Thyroid gland (tissue), 4 donors: ENCODE results near the gene KRTAP4-4. TPM values are rescaled to one million over a fixed set of nuclear protein-coding genes. Genes with fewer than 3 reads are reported as not detected.

Source experiments
- DNase-seq, 2 donors: peaks; one replicate each; pipeline ENCODE4 v3.0.0-alpha.2; 2019
- H3K27ac ChIP-seq, 3 donors: fragments of 200-600 bp; sonication (generic); 1 replicate in 2 of 3; 2 replicates in 1 of 3; pipeline ENCODE4 v1.5.1; 2016 to 2019; ENCODE audit warnings: mild to moderate bottlenecking in 1 of 3, moderate library complexity in 1 of 3
- H3K27me3 ChIP-seq: fragments of 200-600 bp; sonication (generic); one replicate; pipeline ENCODE4 v1.5.1; 2019
- H3K36me3 ChIP-seq, 2 donors: fragments of 200-600 bp; sonication (generic); one replicate each; pipeline ENCODE4 v1.5.1; 2016 to 2019
- H3K4me1 ChIP-seq, 2 donors: fragments of 200-600 bp; sonication (generic); one replicate each; pipeline ENCODE4 v1.5.1; 2017 to 2019
- H3K4me3 ChIP-seq, 3 donors: fragments of 200-600 bp; sonication (generic); replicated peaks in 1 of 3; 1 replicate in 2 of 3; 2 replicates in 1 of 3; pipeline ENCODE4 v1.5.1; 2016; ENCODE audit warnings: mild to moderate bottlenecking in 1 of 3
- H3K9me3 ChIP-seq: fragments of 200-600 bp; sonication (generic); one replicate; pipeline ENCODE4 v1.5.1; 2017
- POLR2A ChIP-seq, 2 donors: fragments of 450-650 bp; IDR thresholded peaks; one replicate each; pipeline ENCODE4 v1.6.1; 2017; ENCODE audit warnings: antibody characterized with exemption in 2 of 2, mild to moderate bottlenecking in 2 of 2, moderate library complexity in 1 of 2
- WGBS, 2 donors: methylation state at CpG; one replicate each; pipeline ENCODE4 v1.1.5; 2017; 5-methylcytosine and 5-hydroxymethylcytosine counted together
- intact Hi-C: fragments of 100-400 bp; cut with DNase I; formaldehyde crosslinking; loops from one replicate; pipeline ENCODE4 v1.15.1; 2023
- total RNA-seq, 4 donors: library from RNA; depleted of rRNA; stranded (reverse); fragments of >200 nt; gene quantifications; one replicate each; pipeline ENCODE4 v1.2.3, GENCODE V29; 2016
- TF ChIP-seq, protein P1 (sequence below), 6 experiments: fragments of 200-600 bp in 3 of 6; fragments of 450-650 bp in 3 of 6; sonication (generic) in 3 of 6; IDR thresholded peaks; one replicate each; pipeline ENCODE4 v1.5.1; 2016 to 2019; ENCODE audit warnings: antibody characterized with exemption in 6 of 6, mild to moderate bottlenecking in 2 of 6, inconsistent platforms in 1 of 6, moderate library complexity in 1 of 6

KRTAP4-4 gene
- total RNA-seq, 4 donors from 2014 or later = not detected

DNA sequence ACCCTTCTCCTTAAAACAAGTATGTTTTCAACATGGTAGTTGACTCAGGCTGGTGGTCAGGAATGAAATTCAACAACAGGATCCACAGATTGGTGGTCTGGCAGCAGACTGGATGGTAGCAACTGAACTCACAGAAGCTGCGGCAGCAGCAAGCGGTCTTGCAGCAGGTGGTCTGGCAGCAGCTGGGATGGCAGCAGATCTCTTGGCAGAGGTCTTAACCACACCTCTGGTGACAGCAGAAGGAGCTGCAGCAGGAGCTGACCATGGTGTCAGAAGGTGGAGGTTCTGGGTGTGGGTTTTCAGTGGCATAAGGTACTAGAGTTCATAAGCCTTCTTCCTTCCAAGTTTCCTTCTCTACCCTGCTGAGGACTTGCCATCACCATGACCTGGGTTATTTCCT is 26.3 kb upstream of the KRTAP4-4 start:
- H3K4me3 ChIP-seq = no peak overlapping the region
- WGBS, 2 donors = 64 to 90% methylated on average over 2 of the region's 2 CpGs
- no peaks in the 10 kb centered on the region for H3K27me3 ChIP-seq
- DNase-seq = no peak
- no peaks in the 10 kb centered on the region for H3K36me3 ChIP-seq
- intact Hi-C loops = no loop called here
- H3K9me3 ChIP-seq = no peaks in the 10 kb centered on the region
- no peak overlapping the region for H3K27ac ChIP-seq
- no peaks in the 10 kb centered on the region for H3K4me1 ChIP-seq
- TF ChIP-seq POLR2A (IDR thresholded peaks at IDR 0.05) = no peak
- TF ChIP-seq, protein P1, sequence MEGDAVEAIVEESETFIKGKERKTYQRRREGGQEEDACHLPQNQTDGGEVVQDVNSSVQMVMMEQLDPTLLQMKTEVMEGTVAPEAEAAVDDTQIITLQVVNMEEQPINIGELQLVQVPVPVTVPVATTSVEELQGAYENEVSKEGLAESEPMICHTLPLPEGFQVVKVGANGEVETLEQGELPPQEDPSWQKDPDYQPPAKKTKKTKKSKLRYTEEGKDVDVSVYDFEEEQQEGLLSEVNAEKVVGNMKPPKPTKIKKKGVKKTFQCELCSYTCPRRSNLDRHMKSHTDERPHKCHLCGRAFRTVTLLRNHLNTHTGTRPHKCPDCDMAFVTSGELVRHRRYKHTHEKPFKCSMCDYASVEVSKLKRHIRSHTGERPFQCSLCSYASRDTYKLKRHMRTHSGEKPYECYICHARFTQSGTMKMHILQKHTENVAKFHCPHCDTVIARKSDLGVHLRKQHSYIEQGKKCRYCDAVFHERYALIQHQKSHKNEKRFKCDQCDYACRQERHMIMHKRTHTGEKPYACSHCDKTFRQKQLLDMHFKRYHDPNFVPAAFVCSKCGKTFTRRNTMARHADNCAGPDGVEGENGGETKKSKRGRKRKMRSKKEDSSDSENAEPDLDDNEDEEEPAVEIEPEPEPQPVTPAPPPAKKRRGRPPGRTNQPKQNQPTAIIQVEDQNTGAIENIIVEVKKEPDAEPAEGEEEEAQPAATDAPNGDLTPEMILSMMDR (IDR thresholded peaks at IDR 0.05) = no peak

DNA sequence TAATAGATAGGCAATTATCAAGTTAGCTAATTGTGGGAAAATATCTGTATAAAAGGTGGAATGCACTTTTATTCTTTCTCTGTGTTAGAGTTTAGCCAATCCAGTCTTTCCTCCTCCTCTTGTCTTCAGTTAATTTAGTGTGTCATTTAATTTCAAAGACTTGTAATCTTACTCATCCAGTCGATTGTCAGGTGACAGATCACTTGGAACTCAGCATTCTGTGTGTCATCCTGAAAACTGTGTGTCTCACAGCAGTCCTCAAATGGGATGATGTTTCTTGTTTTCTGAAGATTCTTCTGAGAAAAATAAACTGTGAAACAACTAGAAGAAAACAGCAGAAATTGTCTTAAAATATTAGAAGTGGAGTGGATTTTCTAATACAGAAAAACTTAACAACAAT is 24.5 kb upstream of the KRTAP4-4 start:
- no peaks in the 10 kb centered on the region for H3K4me1 ChIP-seq
- intact Hi-C loops = no loop called here
- TF ChIP-seq, protein P1 (IDR thresholded peaks at IDR 0.05) = no peak
- TF ChIP-seq POLR2A (IDR thresholded peaks at IDR 0.05) = no peak
- WGBS, 2 donors = 69 to 71% methylated on average over 1 of the region's 1 CpG
- H3K27me3 ChIP-seq = no peaks in the 10 kb centered on the region
- DNase-seq = no peak
- H3K27ac ChIP-seq = no peak overlapping the region
- no peaks in the 10 kb centered on the region for H3K9me3 ChIP-seq
- no peak overlapping the region for H3K4me3 ChIP-seq
- no peaks in the 10 kb centered on the region for H3K36me3 ChIP-seq

DNA sequence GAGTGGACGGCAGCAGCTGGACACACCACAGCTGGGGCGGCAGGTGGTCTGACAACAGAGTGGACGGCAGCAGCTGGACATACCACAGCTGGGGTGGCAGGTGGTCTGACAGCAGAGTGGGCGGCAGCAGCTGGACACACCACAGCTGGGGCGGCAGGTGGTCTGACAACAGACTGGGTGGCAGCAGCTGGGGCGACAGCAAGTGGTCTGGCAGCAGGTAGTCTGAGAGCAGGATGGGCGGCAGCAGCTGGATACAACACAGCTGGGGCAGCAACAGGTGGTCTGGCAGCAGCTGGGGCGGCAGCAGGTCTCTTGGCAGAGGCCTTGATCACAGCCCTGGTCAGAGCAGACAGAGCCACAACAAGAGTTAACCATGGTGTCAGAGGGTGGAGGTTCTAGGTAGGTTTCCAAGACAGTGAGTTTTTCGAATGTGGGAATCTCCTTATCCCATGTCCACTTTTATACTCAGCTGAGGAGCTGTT is 24.0 kb upstream of the KRTAP4-4 start, which contains the start of gene KRTAP4-1:
KRTAP4-1 (minus strand) TSS at position 432 of the 482 bp plus-strand sequence; CDS start at position 375, 57 bp downstream.
- intact Hi-C loops = no loop called here
- WGBS, 2 donors = 68 to 74% methylated on average over 7 to 9 of the region's 9 CpGs

DNA sequence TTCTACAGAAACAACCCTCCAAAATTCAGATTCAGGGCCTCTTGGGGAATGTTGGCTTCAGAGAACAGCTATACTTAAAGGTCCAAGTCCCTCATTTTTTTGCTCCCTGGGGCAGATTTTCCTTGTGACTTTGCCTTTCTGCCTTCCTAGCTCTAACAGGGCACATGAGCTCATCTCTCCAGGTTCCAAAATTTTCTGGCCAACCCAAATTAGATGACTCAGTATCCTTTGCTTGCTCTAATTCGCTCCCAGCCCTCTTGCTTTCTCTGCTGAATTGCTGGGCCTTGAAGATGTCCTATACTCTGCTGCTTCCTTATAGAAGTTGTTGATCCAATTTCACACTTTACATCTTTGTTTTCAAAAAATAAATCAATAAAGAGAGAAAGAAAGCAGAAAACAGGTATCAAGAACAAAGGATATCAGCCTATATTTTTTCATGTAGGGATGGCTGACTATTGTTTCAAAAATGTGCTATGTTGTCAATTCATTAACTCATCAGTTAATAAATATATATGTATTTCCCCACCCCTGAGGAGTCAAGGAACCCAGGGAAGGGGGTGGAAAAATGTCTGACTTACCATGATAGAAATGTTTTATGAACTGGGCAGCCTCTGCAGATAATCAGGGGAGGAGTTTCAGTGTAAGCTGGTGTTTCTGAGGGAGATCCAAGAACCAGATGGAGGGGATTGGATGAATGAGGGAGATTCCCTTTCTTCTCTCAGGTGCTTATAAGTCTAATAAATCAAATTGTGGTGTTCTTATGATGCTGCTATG is 18.5 kb upstream of the KRTAP4-4 start:
- H3K4me3 ChIP-seq = no peak overlapping the region
- H3K4me1 ChIP-seq = no peaks in the 10 kb centered on the region
- intact Hi-C loops = no loop called here
- H3K36me3 ChIP-seq = no peaks in the 10 kb centered on the region
- DNase-seq = no peak
- TF ChIP-seq, protein P1 (IDR thresholded peaks at IDR 0.05) = no peak
- no peak for TF ChIP-seq POLR2A (IDR thresholded peaks at IDR 0.05)
- H3K9me3 ChIP-seq = no peaks in the 10 kb centered on the region
- no peaks in the 10 kb centered on the region for H3K27me3 ChIP-seq
- no peak overlapping the region for H3K27ac ChIP-seq
- WGBS, 2 donors = 80 to 85% methylated on average over 1 of the region's 1 CpG

More for the DNA sequence above, 24.0 kb upstream of the KRTAP4-4 start, which contains the start of gene KRTAP4-1:
- H3K9me3 ChIP-seq = no peaks in the 10 kb centered on the region
- H3K27ac ChIP-seq = no peak within 1 kb of the TSS
- no peaks in the 10 kb centered on the region for H3K36me3 ChIP-seq
- no peak for DNase-seq
- H3K4me1 ChIP-seq = no peaks in the 10 kb centered on the region
- TF ChIP-seq POLR2A (IDR thresholded peaks at IDR 0.05) = no peak
- TF ChIP-seq, protein P1 (IDR thresholded peaks at IDR 0.05) = no peak
- no peak within 1 kb of the TSS for H3K4me3 ChIP-seq
- H3K27me3 ChIP-seq = no peaks in the 10 kb centered on the region

DNA sequence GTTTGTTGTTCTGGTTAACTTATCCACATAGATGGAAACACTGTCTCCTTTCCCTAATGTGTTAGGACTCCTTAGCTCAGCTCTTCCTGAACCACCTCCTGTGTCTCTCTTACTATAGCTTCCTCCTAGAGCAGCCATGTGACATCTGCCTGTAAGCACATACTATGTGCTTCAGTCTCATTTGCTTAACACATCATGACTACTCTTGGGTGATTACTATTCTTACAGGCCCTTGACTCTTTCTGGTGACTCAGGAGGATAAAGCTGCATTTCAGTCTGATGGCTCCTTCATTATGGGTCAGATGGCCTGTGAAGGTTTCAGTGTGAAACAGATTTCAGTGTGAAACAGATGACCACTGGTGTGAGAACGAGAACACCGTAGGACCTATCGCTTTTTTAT is 17.8 kb upstream of the KRTAP4-4 start:
- H3K27ac ChIP-seq = no peak overlapping the region
- intact Hi-C loops = no loop called here
- WGBS, 2 donors = 91 to 92% methylated on average over 3 of the region's 3 CpGs

More for the DNA sequence above, 17.8 kb upstream of the KRTAP4-4 start:
- H3K27me3 ChIP-seq = no peaks in the 10 kb centered on the region
- DNase-seq = no peak
- TF ChIP-seq POLR2A (IDR thresholded peaks at IDR 0.05) = no peak
- TF ChIP-seq, protein P1 (IDR thresholded peaks at IDR 0.05) = no peak
- H3K9me3 ChIP-seq = no peaks in the 10 kb centered on the region
- no peak overlapping the region for H3K4me3 ChIP-seq
- no peaks in the 10 kb centered on the region for H3K36me3 ChIP-seq
- no peaks in the 10 kb centered on the region for H3K4me1 ChIP-seq
